Nephron (organoid): Measurements from ENCODE around the gene CEP68.

Experiments
- H3K27ac Mint-ChIP-seq, 3 experiments: 2 replicates each; pipeline ENCODE4 v1.8.0; 2020; ENCODE audit warnings: mixed read lengths in 3 of 3, mild to moderate bottlenecking in 2 of 3, moderate library complexity in 1 of 3
- H3K27me3 Mint-ChIP-seq: 2 replicates; pipeline ENCODE4 v1.8.0; 2021; ENCODE audit warnings: low read depth, mild to moderate bottlenecking, moderate library complexity, mixed read lengths
- H3K36me3 Mint-ChIP-seq: 2 replicates; pipeline ENCODE4 v1.8.0; 2020; ENCODE audit warnings: low read depth, mixed read lengths
- H3K4me1 Mint-ChIP-seq: 2 replicates; pipeline ENCODE4 v1.8.0; 2020; ENCODE audit warnings: mixed read lengths
- H3K4me3 Mint-ChIP-seq, 3 experiments: 2 replicates each; pipeline ENCODE4 v1.8.0; 2020; ENCODE audit warnings: mild to moderate bottlenecking in 3 of 3, mixed read lengths in 3 of 3, moderate library complexity in 2 of 3
- H3K9me3 Mint-ChIP-seq: 2 replicates; pipeline ENCODE4 v1.8.0; 2020; ENCODE audit warnings: mixed read lengths
- CTCF ChIP-seq, 3 experiments: fragments of 200-600 bp; sonication (generic); IDR thresholded peaks; one replicate each; pipeline ENCODE4 v1.5.0; 2021; ENCODE audit warnings: antibody characterized with exemption in 3 of 3; ENCODE audit not compliant: unreplicated experiment in 3 of 3

CEP68 gene

GRCh38 chr2:65040400-65041261 is 15.6 kb upstream of the CEP68 start:
- Mint-ChIP-seq H3K27ac (no peak overlapping the region), H3K9me3 (no peaks in the 10 kb centered on the region), H3K27me3 (peaks cover 5% of the 10 kb centered on the region), H3K4me3 (no peak overlapping the region), H3K4me1 (peaks cover 1% of the 10 kb centered on the region), H3K36me3 (peaks cover 18% of the 10 kb centered on the region)
- peak; percentile 92 to 95 (median 93) for TF ChIP-seq CTCF (IDR thresholded peaks at IDR 0.05; ENCODE audit: unreplicated experiment in 3 of 3)

GRCh38 chr2:65043001-65043400 is 13.2 kb upstream of the CEP68 start:
- Mint-ChIP-seq H3K27me3 (peaks cover 5% of the 10 kb centered on the region), H3K4me3 (no peak overlapping the region), H3K27ac (peak overlapping the region in 1 of 3 experiments; percentile 28), H3K4me1 (no peaks in the 10 kb centered on the region), H3K36me3 (peaks cover 22% of the 10 kb centered on the region), H3K9me3 (peaks cover under 1% of the 10 kb centered on the region)
- no peak for TF ChIP-seq CTCF (IDR thresholded peaks at IDR 0.05; ENCODE audit: unreplicated experiment in 3 of 3)

- TF ChIP-seq CTCF (IDR thresholded peaks at IDR 0.05; ENCODE audit: unreplicated experiment in 3 of 3), result no peak
- H3K36me3 Mint-ChIP-seq, result peaks cover 29% of the 10 kb centered on the region
- H3K27me3 Mint-ChIP-seq, result peaks cover 5% of the 10 kb centered on the region
- no peak overlapping the region for H3K4me3 Mint-ChIP-seq
- H3K9me3 Mint-ChIP-seq, result peaks cover 7% of the 10 kb centered on the region
- no peak overlapping the region for H3K27ac Mint-ChIP-seq
- H3K4me1 Mint-ChIP-seq, result no peaks in the 10 kb centered on the region
These were observed 12.0 kb upstream of the CEP68 start for GRCh38 chr2:65044097-65044735.

- no peaks in the 10 kb centered on the region for H3K27me3 Mint-ChIP-seq
- H3K4me1 Mint-ChIP-seq, result no peaks in the 10 kb centered on the region
- no peak for TF ChIP-seq CTCF (IDR thresholded peaks at IDR 0.05; ENCODE audit: unreplicated experiment in 3 of 3)
- H3K9me3 Mint-ChIP-seq, result peaks cover 7% of the 10 kb centered on the region
- H3K36me3 Mint-ChIP-seq, result peaks cover 29% of the 10 kb centered on the region
- no peak overlapping the region for H3K4me3 Mint-ChIP-seq
- no peak overlapping the region for H3K27ac Mint-ChIP-seq
These were observed 10.6 kb upstream of the CEP68 start for GRCh38 chr2:65045651-65046050.

- peaks cover 32% of the 10 kb centered on the region for H3K36me3 Mint-ChIP-seq
- H3K27me3 Mint-ChIP-seq, result no peaks in the 10 kb centered on the region
These were observed 9.4 kb upstream of the CEP68 start for GRCh38 chr2:65046633-65047407.

More at GRCh38 chr2:65046633-65047407, 9.4 kb upstream of the CEP68 start:
- Mint-ChIP-seq H3K9me3 (peaks cover 7% of the 10 kb centered on the region), H3K4me1 (no peaks in the 10 kb centered on the region), H3K27ac (no peak overlapping the region), H3K4me3 (no peak overlapping the region)
- TF ChIP-seq CTCF (IDR thresholded peaks at IDR 0.05; ENCODE audit: unreplicated experiment in 3 of 3), result no peak
